Stomach (tissue), 9 donors: ENCODE results near the gene GLG1. TPM values are rescaled to one million over a fixed set of nuclear protein-coding genes. Genes with fewer than 3 reads are reported as not detected.

Experiments used
- DNase-seq, 2 donors: peaks; one replicate each; pipeline versions ENCODE4 v3.0.0 to v3.0.0-alpha.2; 2013 to 2019
- H3K27ac ChIP-seq, 5 donors: fragments of 200-600 bp in 4 of 5; sonication (generic) in 4 of 5; one replicate each; pipeline ENCODE4 v1.5.1; 2013 to 2019; ENCODE audit warnings: mild to moderate bottlenecking in 1 of 5, moderate library complexity in 1 of 5
- H3K27me3 ChIP-seq, 3 donors: fragments of 200-600 bp; sonication (generic); one replicate each; pipeline ENCODE4 v1.5.1; 2017 to 2019; ENCODE audit warnings: mixed run types in 1 of 3
- H3K36me3 ChIP-seq, 4 donors: fragments of 200-600 bp; sonication (generic); 1 replicate in 3 of 4; 2 replicates in 1 of 4; pipeline ENCODE4 v1.5.1; 2016 to 2019
- H3K4me1 ChIP-seq, 4 donors: fragments of 200-600 bp; sonication (generic); one replicate each; pipeline ENCODE4 v1.5.1; 2016 to 2019
- H3K4me3 ChIP-seq, 4 donors: fragments of 200-600 bp; sonication (generic) in 3 of 4; one replicate each; pipeline ENCODE4 v1.5.1; 2016 to 2019; ENCODE audit warnings: mild to moderate bottlenecking in 1 of 4
- H3K9me3 ChIP-seq, 4 donors: fragments of 200-600 bp; sonication (generic); one replicate each; pipeline ENCODE4 v1.5.1; 2016 to 2019
- EP300 ChIP-seq: sonication (generic); formaldehyde crosslinking; IDR thresholded peaks from one replicate; pipeline ENCODE4 v1.6.1; 2017; ENCODE audit warnings: antibody characterized with exemption
- POLR2A ChIP-seq, 4 donors: fragments of 450-650 bp; IDR thresholded peaks; one replicate each; pipeline ENCODE4 v1.6.1; 2016; ENCODE audit warnings: antibody characterized with exemption in 4 of 4, control low read depth in 2 of 4, mild to moderate bottlenecking in 1 of 4, moderate library complexity in 1 of 4
- POLR2AphosphoS5 ChIP-seq, 3 donors: sonication (generic); formaldehyde crosslinking; IDR thresholded peaks; one replicate each; pipeline ENCODE4 v1.6.1; 2016; ENCODE audit warnings: antibody characterized with exemption in 3 of 3
- WGBS, 5 donors: extraction: QIAGEN DNeasy Blood & Tissue Kit in 3 of 5; methylation state at CpG; one replicate each; pipeline versions ENCODE4 v1.1.5 to v1.1.7; 2013 to 2018; 5-methylcytosine and 5-hydroxymethylcytosine counted together
- intact Hi-C: fragments of 100-400 bp; cut with DNase I; formaldehyde crosslinking; loops from one replicate; pipeline ENCODE4 v1.15.1; 2023; ENCODE audit warnings: low total_unique reads
- polyA plus RNA-seq, 3 donors: library from polyadenylated mRNA; stranded (reverse); fragments of 200-250 nt; gene quantifications; one replicate each; pipeline ENCODE4 v1.2.3, GENCODE V29; 2013
- total RNA-seq, 5 donors: library from RNA; depleted of rRNA; stranded (reverse); fragments of >200 nt; gene quantifications; one replicate each; pipeline versions ENCODE4 v1.1.0 to v1.2.3, GENCODE V29; 2014 to 2016
- TF ChIP-seq, protein P1 (sequence below), 7 experiments: fragments of 450-650 bp in 4 of 7; fragments of 200-600 bp in 3 of 7; sonication (generic) in 3 of 7; IDR thresholded peaks; one replicate each; pipeline ENCODE4 v1.5.1; 2016 to 2019; ENCODE audit warnings: antibody characterized with exemption in 7 of 7, control low read depth in 2 of 7, mild to moderate bottlenecking in 1 of 7
- donor health status: healthy with polysubstance abuse.
- donor health status: Bipolar disorder and iron deficiency.
- donor health status: healthy.

The GLG1 gene
- total and polyA plus RNA-seq, 8 donors, result 7.6 to 151 (median 46.3) TPM

DNA sequence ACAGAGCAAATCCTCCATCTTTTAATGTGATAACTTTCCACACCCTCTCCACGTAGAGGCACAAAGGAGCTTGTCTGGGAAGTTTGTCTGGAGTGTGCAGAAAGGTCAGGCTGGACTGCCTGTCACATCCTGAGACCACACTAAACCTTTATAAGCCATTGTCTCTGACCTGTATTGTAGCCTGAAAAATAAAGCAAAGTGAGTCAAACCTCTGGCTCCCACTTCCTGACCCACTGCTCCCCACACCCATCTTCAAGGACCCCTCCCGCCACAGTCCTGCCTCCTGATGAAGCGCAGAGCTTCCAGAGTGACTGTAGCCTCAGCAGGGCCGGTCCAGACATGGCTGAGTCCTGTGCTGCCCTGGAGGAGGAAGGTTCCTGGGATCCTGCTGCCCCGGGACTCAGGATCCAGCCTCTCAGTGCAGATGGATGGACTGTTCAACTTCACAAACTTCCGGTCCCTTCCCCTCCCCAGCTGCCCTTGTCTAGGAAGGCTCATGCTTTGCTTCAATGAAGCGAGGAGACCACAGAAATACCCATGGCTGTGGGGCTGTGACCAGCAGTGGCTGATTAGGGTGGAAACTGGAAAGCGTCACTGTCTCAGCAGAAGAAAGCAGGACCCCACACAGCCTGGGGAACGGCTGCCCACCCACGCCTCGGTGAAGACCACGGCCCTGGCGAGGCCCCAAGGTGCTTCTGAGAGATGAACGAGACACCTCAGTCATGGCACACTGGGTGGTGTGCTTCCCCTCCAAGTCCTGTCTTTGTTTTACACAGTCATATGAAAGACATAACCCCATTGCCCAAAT is 154.8 kb downstream of the GLG1 start:
- intact Hi-C loops, result no loop called here
- TF ChIP-seq POLR2AphosphoS5 (IDR thresholded peaks at IDR 0.05) (no peak), POLR2A (IDR thresholded peaks at IDR 0.05) (no peak), EP300 (no peak)
- TF ChIP-seq, protein P1, sequence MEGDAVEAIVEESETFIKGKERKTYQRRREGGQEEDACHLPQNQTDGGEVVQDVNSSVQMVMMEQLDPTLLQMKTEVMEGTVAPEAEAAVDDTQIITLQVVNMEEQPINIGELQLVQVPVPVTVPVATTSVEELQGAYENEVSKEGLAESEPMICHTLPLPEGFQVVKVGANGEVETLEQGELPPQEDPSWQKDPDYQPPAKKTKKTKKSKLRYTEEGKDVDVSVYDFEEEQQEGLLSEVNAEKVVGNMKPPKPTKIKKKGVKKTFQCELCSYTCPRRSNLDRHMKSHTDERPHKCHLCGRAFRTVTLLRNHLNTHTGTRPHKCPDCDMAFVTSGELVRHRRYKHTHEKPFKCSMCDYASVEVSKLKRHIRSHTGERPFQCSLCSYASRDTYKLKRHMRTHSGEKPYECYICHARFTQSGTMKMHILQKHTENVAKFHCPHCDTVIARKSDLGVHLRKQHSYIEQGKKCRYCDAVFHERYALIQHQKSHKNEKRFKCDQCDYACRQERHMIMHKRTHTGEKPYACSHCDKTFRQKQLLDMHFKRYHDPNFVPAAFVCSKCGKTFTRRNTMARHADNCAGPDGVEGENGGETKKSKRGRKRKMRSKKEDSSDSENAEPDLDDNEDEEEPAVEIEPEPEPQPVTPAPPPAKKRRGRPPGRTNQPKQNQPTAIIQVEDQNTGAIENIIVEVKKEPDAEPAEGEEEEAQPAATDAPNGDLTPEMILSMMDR (IDR thresholded peaks at IDR 0.05), result no peak
- Histone ChIP-seq H3K4me3 (no peak overlapping the region), H3K4me1 (peaks cover 9 to 27% (median 16%) of the 10 kb centered on the region in 4 donors), H3K36me3 (peaks cover 30 to 89% (median 75%) of the 10 kb centered on the region in 4 donors), H3K27ac (no peak overlapping the region), H3K27me3 (no peaks in the 10 kb centered on the region), H3K9me3 (no peaks in the 10 kb centered on the region)
- WGBS, 5 donors, result 91 to 94% (median 93%) methylated on average over 14 of the region's 14 CpGs
- no peak for DNase-seq

DNA sequence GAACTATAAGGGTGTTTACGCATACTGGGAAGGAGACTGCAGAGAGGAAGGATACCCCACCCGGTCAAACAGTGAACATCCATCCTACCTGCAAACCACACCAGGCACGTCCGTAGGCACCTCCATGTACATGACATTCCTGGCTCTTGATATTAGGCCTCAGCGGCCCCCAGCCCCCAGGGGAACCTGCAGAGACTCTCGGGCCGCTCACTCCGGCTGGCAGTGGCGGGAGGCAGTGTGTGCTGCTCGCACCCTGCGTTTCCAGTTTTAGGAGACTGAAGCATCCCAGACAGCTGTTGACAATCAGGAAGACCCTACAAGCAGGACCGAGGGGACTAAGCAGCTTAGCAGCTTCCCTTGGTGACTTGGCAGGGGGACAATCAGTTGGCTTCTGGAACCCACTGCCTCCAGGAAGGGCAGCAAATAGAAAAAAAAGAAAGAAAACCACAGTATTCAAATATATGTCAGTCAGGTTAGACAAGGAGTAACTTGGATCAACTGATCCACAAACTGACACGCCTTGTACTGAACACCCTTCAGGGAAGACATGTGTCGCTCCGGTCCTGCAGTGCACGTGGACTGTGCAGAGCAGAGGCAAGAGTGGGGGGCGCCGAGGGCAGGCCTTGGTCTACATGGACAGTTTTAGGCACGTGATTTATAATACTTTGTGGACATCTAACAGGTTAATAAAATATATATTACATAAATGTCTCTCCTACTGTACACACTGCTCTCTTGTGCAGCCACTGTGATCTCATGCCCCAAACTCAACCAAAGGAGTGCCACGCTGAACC is 155.8 kb downstream of the GLG1 start:
- Histone ChIP-seq H3K27ac (no peak overlapping the region), H3K27me3 (no peaks in the 10 kb centered on the region), H3K4me3 (no peak overlapping the region), H3K9me3 (no peaks in the 10 kb centered on the region), H3K36me3 (peaks cover 29 to 79% (median 65%) of the 10 kb centered on the region in 4 donors), H3K4me1 (peaks cover 9 to 27% (median 16%) of the 10 kb centered on the region in 4 donors)
- no peak for DNase-seq
- intact Hi-C loops, result no loop called here
- TF ChIP-seq EP300 (no peak), POLR2AphosphoS5 (IDR thresholded peaks at IDR 0.05) (no peak), POLR2A (IDR thresholded peaks at IDR 0.05) (no peak)
- TF ChIP-seq, protein P1 (IDR thresholded peaks at IDR 0.05), result no peak
- WGBS, 5 donors, result 89 to 97% (median 94%) methylated on average over 14 to 20 of the region's 20 CpGs

DNA sequence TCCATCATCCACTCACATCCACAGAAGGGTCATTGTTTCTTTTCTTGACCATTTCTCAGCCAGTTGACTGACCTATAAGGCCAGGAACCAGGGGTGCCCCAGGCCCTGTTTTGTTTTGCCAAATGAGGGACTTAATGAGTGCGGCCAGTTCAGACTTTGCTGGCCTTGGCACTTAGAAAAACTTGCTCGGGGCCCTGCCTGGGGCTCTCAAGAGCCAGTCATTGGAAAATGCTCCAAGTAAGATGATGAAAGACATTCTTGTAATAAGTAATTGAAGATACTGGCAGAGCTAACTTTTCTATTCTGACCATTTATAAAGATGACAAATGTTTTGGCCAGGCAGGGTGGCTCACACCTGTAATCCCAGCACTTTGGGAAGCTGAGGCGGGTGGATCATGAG is 156.7 kb downstream of the GLG1 start:
- Histone ChIP-seq H3K9me3 (no peaks in the 10 kb centered on the region), H3K4me1 (peaks cover 9 to 27% (median 16%) of the 10 kb centered on the region in 4 donors), H3K36me3 (peaks cover 25 to 70% (median 56%) of the 10 kb centered on the region in 4 donors), H3K27ac (peak overlapping the region; percentile 66 to 84 (median 71)), H3K4me3 (no peak overlapping the region), H3K27me3 (no peaks in the 10 kb centered on the region)
- intact Hi-C loops, result no loop called here
- TF ChIP-seq, protein P1 (IDR thresholded peaks at IDR 0.05), result no peak
- TF ChIP-seq EP300 (no peak), POLR2AphosphoS5 (IDR thresholded peaks at IDR 0.05) (no peak), POLR2A (IDR thresholded peaks at IDR 0.05) (no peak)
- DNase-seq, result no peak
- 89 to 98% (median 98%) methylated on average over 3 of the region's 3 CpGs for WGBS, 5 donors

DNA sequence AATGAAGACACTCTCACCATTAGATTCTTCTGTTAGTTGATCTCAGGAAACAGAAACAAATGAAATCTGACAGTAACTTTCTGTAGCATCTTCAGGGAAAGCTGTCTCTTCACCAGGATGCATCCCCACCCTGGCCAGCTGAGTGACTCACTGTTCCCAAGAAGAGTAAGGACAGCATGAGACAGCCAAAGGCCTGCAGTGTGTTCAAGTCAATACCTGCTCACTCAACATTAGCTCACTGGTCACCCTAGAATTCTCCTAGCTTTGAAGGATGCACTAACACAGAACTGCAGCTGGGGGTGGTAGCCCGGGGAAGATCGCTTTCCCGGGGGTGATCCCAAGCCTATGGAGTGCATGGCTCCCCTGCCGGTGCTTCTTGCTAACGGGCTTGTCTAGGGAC is 157.4 kb downstream of the GLG1 start:
- no peak for DNase-seq
- 87 to 100% (median 94%) methylated on average over 4 to 5 of the region's 5 CpGs for WGBS, 5 donors

More for the DNA sequence above, 157.4 kb downstream of the GLG1 start:
- Histone ChIP-seq H3K4me3 (no peak overlapping the region), H3K4me1 (peaks cover 9 to 27% (median 16%) of the 10 kb centered on the region in 4 donors), H3K27me3 (no peaks in the 10 kb centered on the region), H3K9me3 (no peaks in the 10 kb centered on the region), H3K27ac (peak overlapping the region; percentile 66 to 84 (median 71)), H3K36me3 (peaks cover 25 to 63% (median 49%) of the 10 kb centered on the region in 4 donors)
- TF ChIP-seq, protein P1 (IDR thresholded peaks at IDR 0.05), result no peak
- TF ChIP-seq POLR2A (IDR thresholded peaks at IDR 0.05) (no peak), EP300 (no peak), POLR2AphosphoS5 (IDR thresholded peaks at IDR 0.05) (no peak)
- intact Hi-C loops, result no loop called here
